ENCODE results near the gene LRRC51.
A peak's percentile ranks its signal among the peaks of the same experiment; 100 is the strongest.

The LRRC51 gene

DNA sequence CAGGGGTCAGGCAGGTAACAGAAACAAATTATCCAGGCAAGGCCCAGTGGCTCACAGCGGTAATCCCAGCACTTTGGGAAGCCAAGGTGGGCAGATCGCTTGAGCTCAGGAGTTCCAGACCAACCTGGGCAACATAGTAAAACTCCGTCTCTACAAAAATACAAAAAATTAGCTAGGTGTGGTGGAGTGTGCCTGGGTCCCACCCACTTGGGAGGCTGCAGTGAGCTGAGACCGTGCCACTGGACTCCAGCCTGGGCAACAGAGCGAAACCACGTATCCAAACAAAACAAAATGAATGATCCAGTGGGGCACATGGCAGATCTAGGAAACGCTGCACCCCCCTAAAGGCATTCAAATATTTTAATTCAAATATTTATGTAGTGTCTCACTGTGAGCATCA is 10.2 kb upstream of the LRRC51 start:
- H3K4me3 ChIP-seq (ENCODE audit: extremely low read depth, insufficient read depth, low read length, poor library complexity, severe bottlenecking), result no peak overlapping the region
- H3K9me3 ChIP-seq (ENCODE audit: control insufficient read depth, low read length), result no peaks in the 10 kb centered on the region
- H3K27ac ChIP-seq (ENCODE audit: low read depth, low read length, severe bottlenecking), result peak overlapping the region; percentile 87
- peaks cover 45% of the 10 kb centered on the region for H3K36me3 ChIP-seq (ENCODE audit: control insufficient read depth, insufficient read depth, low read length)
- peaks cover 55% of the 10 kb centered on the region for H3K4me1 ChIP-seq (ENCODE audit: control insufficient read depth, insufficient read depth, low read length, poor library complexity, severe bottlenecking)
- WGBS, 2 experiments (ENCODE audit: insufficient coverage in 2 of 2), result 94 to 95% methylated on average over 2 to 4 of the region's 7 CpGs

DNA sequence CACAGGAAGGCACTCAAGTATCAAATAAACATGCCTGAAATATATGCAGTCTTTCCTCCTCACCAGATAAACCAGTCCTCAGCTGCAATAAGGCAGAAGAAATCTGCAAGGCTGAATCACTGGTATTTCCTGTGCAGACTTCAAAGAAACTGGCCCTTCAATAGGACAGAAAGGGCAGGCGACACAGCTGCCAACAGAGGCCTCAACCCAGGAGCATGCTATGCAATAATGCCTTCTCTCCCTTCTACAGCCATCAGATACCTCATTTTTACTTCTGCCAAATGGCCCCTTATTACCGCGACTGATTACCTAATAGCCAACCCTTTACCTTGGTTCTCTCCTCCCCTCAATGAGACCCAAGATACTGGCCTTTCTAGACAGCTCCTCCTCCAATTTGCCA is 8.3 kb upstream of the LRRC51 start:
- H3K4me1 ChIP-seq (ENCODE audit: control insufficient read depth, insufficient read depth, low read length, poor library complexity, severe bottlenecking), result peaks cover 57% of the 10 kb centered on the region
- 76 to 78% methylated on average over 3 of the region's 3 CpGs for WGBS, 2 experiments (ENCODE audit: insufficient coverage in 2 of 2)
- H3K4me3 ChIP-seq (ENCODE audit: extremely low read depth, insufficient read depth, low read length, poor library complexity, severe bottlenecking), result no peak overlapping the region
- H3K36me3 ChIP-seq (ENCODE audit: control insufficient read depth, insufficient read depth, low read length), result peaks cover 27% of the 10 kb centered on the region
- peak overlapping the region; percentile 82 for H3K27ac ChIP-seq (ENCODE audit: low read depth, low read length, severe bottlenecking)
- H3K9me3 ChIP-seq (ENCODE audit: control insufficient read depth, low read length), result no peaks in the 10 kb centered on the region

DNA sequence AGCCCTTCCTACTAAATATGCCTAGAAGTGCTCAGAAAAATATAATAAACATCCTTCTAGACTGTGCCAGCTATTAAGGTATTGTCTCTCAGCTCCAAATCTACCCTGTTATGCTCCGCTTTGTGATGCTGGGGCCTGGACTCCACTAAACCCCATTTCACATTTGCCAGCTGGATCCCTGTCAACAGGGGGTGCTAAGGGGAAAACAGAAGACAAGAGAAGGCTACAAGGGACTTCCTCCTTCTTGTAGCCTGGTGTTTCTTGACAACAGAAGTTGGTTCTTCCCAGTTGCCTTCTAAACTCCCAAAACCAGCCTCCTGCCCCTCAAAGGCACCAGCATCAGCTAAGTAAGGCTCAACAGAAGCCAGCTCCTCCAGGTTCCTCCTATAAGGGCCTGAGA is 5.5 kb upstream of the LRRC51 start:
- Histone ChIP-seq H3K36me3 (ENCODE audit: control insufficient read depth, insufficient read depth, low read length) (peaks cover 9% of the 10 kb centered on the region), H3K4me3 (ENCODE audit: extremely low read depth, insufficient read depth, low read length, poor library complexity, severe bottlenecking) (no peak overlapping the region), H3K4me1 (ENCODE audit: control insufficient read depth, insufficient read depth, low read length, poor library complexity, severe bottlenecking) (peaks cover 45% of the 10 kb centered on the region), H3K27ac (ENCODE audit: low read depth, low read length, severe bottlenecking) (peak overlapping the region; percentile 42), H3K9me3 (ENCODE audit: control insufficient read depth, low read length) (no peaks in the 10 kb centered on the region)
- 100% methylated on average over 1 of the region's 1 CpG; no CpG with 5 or more reads in 1 of the 2 experiments for WGBS, 2 experiments (ENCODE audit: insufficient coverage in 2 of 2)

DNA sequence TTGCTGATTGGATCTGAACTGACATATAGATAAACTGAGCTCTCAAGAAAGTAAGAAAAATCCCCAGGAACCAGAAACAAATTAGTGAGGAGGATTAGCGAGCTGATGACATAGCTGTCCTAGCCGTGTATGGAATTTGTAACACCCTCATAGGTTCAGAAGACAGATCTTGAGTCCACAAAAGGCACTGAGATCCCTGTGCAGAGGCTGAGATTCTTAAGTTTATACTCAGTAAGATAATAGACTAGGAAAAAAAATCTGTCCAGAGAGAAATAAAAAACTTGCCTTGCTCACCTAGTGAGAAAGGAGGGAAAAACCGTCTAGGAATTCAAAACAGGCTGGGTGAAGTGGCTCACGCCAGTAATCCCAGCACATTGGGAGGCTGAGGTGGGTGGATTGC is 4.9 kb upstream of the LRRC51 start:
- 89 to 98% methylated on average over 3 to 4 of the region's 4 CpGs for WGBS, 2 experiments (ENCODE audit: insufficient coverage in 2 of 2)
- peaks cover 9% of the 10 kb centered on the region for H3K36me3 ChIP-seq (ENCODE audit: control insufficient read depth, insufficient read depth, low read length)
- no peaks in the 10 kb centered on the region for H3K9me3 ChIP-seq (ENCODE audit: control insufficient read depth, low read length)
- no peak overlapping the region for H3K4me3 ChIP-seq (ENCODE audit: extremely low read depth, insufficient read depth, low read length, poor library complexity, severe bottlenecking)
- peaks cover 38% of the 10 kb centered on the region for H3K4me1 ChIP-seq (ENCODE audit: control insufficient read depth, insufficient read depth, low read length, poor library complexity, severe bottlenecking)
- H3K27ac ChIP-seq (ENCODE audit: low read depth, low read length, severe bottlenecking), result peak overlapping the region; percentile 42

DNA sequence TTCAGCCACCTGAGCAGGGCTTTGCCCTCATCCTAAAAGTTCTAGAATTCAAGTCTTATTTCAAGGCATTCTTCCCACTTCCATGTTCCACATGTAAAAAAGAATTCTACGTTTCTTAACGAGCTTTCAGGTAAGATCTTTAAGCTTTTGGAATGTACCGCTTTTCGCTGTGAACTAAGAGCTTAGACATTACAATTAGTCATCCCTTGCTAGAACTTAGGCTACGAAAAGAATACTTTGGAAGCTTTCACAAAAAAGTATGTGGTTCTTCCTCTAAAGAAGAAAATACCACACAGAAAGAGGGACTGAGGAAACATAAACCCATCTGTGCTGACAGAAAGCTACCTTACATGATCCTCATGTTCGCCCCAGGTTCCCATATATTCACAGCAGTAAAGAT is 2.2 kb upstream of the LRRC51 start:
- Histone ChIP-seq H3K4me3 (ENCODE audit: extremely low read depth, insufficient read depth, low read length, poor library complexity, severe bottlenecking) (peak overlapping the region; percentile 79), H3K27ac (ENCODE audit: low read depth, low read length, severe bottlenecking) (peak overlapping the region; percentile 4), H3K36me3 (ENCODE audit: control insufficient read depth, insufficient read depth, low read length) (peaks cover 7% of the 10 kb centered on the region), H3K4me1 (ENCODE audit: control insufficient read depth, insufficient read depth, low read length, poor library complexity, severe bottlenecking) (peaks cover 18% of the 10 kb centered on the region), H3K9me3 (ENCODE audit: control insufficient read depth, low read length) (no peaks in the 10 kb centered on the region)
- WGBS, 2 experiments (ENCODE audit: insufficient coverage in 2 of 2), result 96 to 98% methylated on average over 5 of the region's 6 CpGs

DNA sequence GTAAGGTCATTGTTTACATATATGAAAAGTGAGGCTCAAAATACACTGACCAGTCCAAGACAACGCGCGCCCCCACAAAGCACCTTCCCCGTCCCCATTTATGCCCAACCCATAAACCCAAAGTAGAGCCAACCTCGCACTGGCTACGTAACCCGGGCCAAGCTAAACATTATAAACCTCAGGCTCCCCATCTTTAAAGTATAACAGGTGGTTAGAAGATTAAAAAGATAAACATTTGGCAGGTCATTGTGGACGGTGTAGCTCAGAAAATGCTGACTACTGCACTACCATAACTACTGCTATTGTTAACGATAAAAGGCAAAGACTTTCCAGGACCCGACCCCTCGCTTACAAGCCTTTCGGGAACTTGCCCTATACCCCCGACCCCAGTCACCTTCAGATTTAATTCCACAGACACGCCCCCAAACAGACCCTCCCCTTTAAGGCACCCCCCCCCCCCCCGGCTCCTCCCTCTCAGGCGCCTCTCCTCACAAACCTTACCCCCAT is 778 bp upstream of the LRRC51 start:
- 3 to 26% methylated on average over 8 to 10 of the region's 16 CpGs for WGBS, 2 experiments (ENCODE audit: insufficient coverage in 2 of 2)
- Histone ChIP-seq H3K36me3 (ENCODE audit: control insufficient read depth, insufficient read depth, low read length) (no peaks in the 10 kb centered on the region), H3K9me3 (ENCODE audit: control insufficient read depth, low read length) (no peaks in the 10 kb centered on the region), H3K27ac (ENCODE audit: low read depth, low read length, severe bottlenecking) (peak overlapping the region; percentile 78), H3K4me1 (ENCODE audit: control insufficient read depth, insufficient read depth, low read length, poor library complexity, severe bottlenecking) (peaks cover 14% of the 10 kb centered on the region), H3K4me3 (ENCODE audit: extremely low read depth, insufficient read depth, low read length, poor library complexity, severe bottlenecking) (peak overlapping the region; percentile 79)

DNA sequence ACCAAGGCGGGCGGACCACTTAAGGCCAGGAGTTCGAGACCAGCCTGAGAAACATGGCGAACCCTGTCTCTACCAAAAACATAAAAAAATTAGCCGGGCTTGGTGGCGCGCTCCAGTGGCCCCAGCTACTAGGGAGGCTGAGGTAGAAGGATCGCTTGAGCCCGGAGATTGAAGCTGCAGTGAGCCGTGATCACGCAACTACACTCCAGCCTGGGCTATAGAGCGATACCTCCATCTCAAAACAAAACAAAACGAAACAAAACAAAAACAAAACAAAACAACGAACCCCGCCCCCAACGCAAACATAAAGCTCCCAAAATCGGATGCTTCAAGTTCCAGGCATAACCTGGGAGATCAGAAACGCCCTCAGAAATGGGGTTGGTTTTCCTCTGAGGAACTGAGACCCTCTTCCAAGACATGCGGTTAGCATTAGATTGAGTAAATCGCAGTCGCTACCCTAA is 564 bp downstream of the LRRC51 start:
- Histone ChIP-seq H3K4me3 (ENCODE audit: extremely low read depth, insufficient read depth, low read length, poor library complexity, severe bottlenecking) (peak overlapping the region; percentile 79), H3K27ac (ENCODE audit: low read depth, low read length, severe bottlenecking) (peak overlapping the region; percentile 94), H3K36me3 (ENCODE audit: control insufficient read depth, insufficient read depth, low read length) (no peaks in the 10 kb centered on the region), H3K4me1 (ENCODE audit: control insufficient read depth, insufficient read depth, low read length, poor library complexity, severe bottlenecking) (peaks cover 9% of the 10 kb centered on the region), H3K9me3 (ENCODE audit: control insufficient read depth, low read length) (no peaks in the 10 kb centered on the region)
- 86 to 96% methylated on average over 13 of the region's 21 CpGs for WGBS, 2 experiments (ENCODE audit: insufficient coverage in 2 of 2)

DNA sequence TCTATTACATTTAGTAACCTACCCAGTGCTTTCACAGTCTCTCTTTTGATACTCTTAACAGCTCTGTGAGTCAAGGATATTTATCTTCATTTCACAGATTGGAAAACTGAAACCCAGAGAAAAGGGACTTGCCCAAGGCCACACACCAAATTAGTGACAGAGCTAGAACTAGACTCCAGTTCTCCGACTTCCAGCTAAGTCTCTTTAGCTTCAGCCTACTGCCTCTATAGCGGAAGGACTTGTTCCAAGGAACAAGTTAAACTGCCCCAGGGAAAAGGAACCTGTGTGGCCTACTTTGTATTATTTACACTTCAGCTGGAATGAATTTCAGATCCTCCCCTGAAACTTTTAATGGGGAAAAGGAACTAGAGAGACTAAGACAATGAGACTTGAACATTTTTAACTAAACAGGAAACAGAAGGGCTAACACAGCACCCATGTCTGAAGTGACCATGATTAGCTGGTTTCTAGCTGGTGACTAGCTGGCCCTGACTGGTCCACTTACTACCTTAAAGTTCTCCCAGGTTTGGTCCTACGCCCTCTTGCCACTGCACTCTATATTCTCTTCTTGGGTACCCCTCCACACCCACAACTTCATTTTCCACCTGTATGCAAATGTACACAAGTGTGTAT is 1.3 kb downstream of the LRRC51 start:
- no peaks in the 10 kb centered on the region for H3K36me3 ChIP-seq (ENCODE audit: control insufficient read depth, insufficient read depth, low read length)
- H3K9me3 ChIP-seq (ENCODE audit: control insufficient read depth, low read length), result no peaks in the 10 kb centered on the region
- H3K4me1 ChIP-seq (ENCODE audit: control insufficient read depth, insufficient read depth, low read length, poor library complexity, severe bottlenecking), result peaks cover 9% of the 10 kb centered on the region
- H3K27ac ChIP-seq (ENCODE audit: low read depth, low read length, severe bottlenecking), result no peak overlapping the region
- 90 to 91% methylated on average over 1 to 2 of the region's 3 CpGs for WGBS, 2 experiments (ENCODE audit: insufficient coverage in 2 of 2)
- H3K4me3 ChIP-seq (ENCODE audit: extremely low read depth, insufficient read depth, low read length, poor library complexity, severe bottlenecking), result no peak overlapping the region

DNA sequence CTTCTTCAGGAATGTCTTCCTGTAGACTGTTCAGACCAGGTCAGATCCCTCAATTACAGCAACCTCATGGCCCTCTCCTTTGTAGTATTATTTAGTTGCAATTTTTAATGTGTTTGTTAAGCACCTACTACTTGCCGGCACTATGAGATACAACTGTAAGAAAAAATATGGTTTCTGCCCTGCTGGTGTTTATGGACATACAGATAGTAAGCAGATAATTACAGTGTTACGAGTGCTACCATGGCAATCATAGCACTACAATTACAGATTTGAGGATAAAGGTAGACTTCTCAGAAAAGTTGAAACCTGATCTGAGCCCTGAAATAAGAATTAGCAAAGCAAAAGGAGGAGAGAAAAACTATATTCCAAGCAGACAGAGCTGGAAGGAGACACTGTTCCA is 2.8 kb downstream of the LRRC51 start:
- peaks cover 4% of the 10 kb centered on the region for H3K36me3 ChIP-seq (ENCODE audit: control insufficient read depth, insufficient read depth, low read length)
- no peak overlapping the region for H3K27ac ChIP-seq (ENCODE audit: low read depth, low read length, severe bottlenecking)
- peaks cover 3% of the 10 kb centered on the region for H3K4me1 ChIP-seq (ENCODE audit: control insufficient read depth, insufficient read depth, low read length, poor library complexity, severe bottlenecking)
- H3K9me3 ChIP-seq (ENCODE audit: control insufficient read depth, low read length), result no peaks in the 10 kb centered on the region
- H3K4me3 ChIP-seq (ENCODE audit: extremely low read depth, insufficient read depth, low read length, poor library complexity, severe bottlenecking), result no peak overlapping the region
- no CpG with 5 or more reads among the region's 2 CpGs for WGBS, 2 experiments (ENCODE audit: insufficient coverage in 2 of 2)

DNA sequence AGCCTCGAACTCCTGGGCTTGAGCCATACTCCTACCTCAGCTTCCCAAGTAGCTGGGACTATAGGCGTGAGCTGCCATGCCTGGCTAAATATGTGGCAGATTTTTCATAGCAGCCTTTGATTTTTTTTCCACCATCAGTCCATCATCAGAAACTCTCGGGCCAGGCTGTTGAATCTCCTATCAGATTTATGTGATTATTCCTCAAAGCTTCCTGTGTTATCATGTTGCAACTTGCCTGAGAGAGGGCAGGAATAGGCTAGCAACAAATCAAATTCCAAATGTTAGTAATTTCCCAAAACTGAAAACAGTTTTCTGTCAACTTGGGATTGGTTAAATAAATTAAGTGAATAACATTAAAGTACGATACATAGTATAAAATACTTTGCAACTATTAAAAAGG is 3.4 kb downstream of the LRRC51 start:
- Histone ChIP-seq H3K36me3 (ENCODE audit: control insufficient read depth, insufficient read depth, low read length) (peaks cover 9% of the 10 kb centered on the region), H3K4me1 (ENCODE audit: control insufficient read depth, insufficient read depth, low read length, poor library complexity, severe bottlenecking) (no peaks in the 10 kb centered on the region), H3K27ac (ENCODE audit: low read depth, low read length, severe bottlenecking) (no peak overlapping the region), H3K9me3 (ENCODE audit: control insufficient read depth, low read length) (no peaks in the 10 kb centered on the region), H3K4me3 (ENCODE audit: extremely low read depth, insufficient read depth, low read length, poor library complexity, severe bottlenecking) (no peak overlapping the region)
- 87 to 100% methylated on average over 1 to 3 of the region's 4 CpGs for WGBS, 2 experiments (ENCODE audit: insufficient coverage in 2 of 2)

DNA sequence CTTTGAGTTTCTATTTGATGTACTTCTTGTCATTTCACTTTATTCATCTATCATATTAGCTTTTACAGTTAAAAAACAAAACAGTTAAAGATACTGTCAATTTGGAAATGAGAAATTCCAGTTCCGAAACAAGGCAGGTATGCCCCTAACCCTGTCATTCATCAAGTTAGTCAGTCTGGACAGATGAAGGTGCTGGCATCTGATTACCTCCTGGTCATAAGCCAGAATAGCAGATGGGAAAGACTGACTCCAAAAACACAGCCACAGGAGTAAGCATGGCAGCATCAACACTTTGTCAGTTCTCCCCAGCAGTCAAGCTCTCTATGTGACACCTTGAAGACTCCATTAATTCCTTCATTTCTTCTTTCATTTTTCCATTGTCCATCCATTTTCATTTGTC is 4.3 kb downstream of the LRRC51 start:
- WGBS, 2 experiments (ENCODE audit: insufficient coverage in 2 of 2), result no CpG with 5 or more reads among the region's 1 CpG
- Histone ChIP-seq H3K4me1 (ENCODE audit: control insufficient read depth, insufficient read depth, low read length, poor library complexity, severe bottlenecking) (peaks cover 7% of the 10 kb centered on the region), H3K27ac (ENCODE audit: low read depth, low read length, severe bottlenecking) (no peak overlapping the region), H3K36me3 (ENCODE audit: control insufficient read depth, insufficient read depth, low read length) (peaks cover 17% of the 10 kb centered on the region), H3K9me3 (ENCODE audit: control insufficient read depth, low read length) (no peaks in the 10 kb centered on the region), H3K4me3 (ENCODE audit: extremely low read depth, insufficient read depth, low read length, poor library complexity, severe bottlenecking) (no peak overlapping the region)
